Ovary (tissue), 3 donors: Measurements from ENCODE around the gene TNFRSF25.

Experiments
- CTCF ChIP-seq, 3 donors: fragments of 450-650 bp in 2 of 3; fragments of 200-600 bp in 1 of 3; IDR thresholded peaks; one replicate each; pipeline versions ENCODE4 v1.5.1 to v1.8.0; 2016 to 2022; ENCODE audit warnings: antibody characterized with exemption in 3 of 3, mild to moderate bottlenecking in 1 of 3
- EP300 ChIP-seq: sonication (generic); formaldehyde crosslinking; IDR thresholded peaks from one replicate; pipeline ENCODE4 v1.6.1; 2017; ENCODE audit warnings: antibody characterized with exemption
- POLR2A ChIP-seq: fragments of 450-650 bp; IDR thresholded peaks from one replicate; pipeline ENCODE4 v1.6.1; 2017; ENCODE audit warnings: antibody characterized with exemption, mild to moderate bottlenecking, moderate library complexity
- donor health status: DM: no; HTN: no; CAD: no.

- no peak for TF ChIP-seq POLR2A
- TF ChIP-seq CTCF (IDR thresholded peaks at IDR 0.05): no peak
- no peak for TF ChIP-seq EP300
Observed at GRCh38 chr1:6515771-6516170, 49.8 kb upstream of the TNFRSF25 start.
